Endothelial cell of umbilical vein (primary cell): ENCODE measurements around the gene XXYLT1. TPM values are rescaled to one million over a fixed set of nuclear protein-coding genes. Genes with fewer than 3 reads are reported as not detected.

Experiments used
- BruUV-seq: library from RNA; stranded (reverse); fragments of 400-500 nt; replicated peaks from 2 replicates; lab custom pipeline; 2021; lab: Mats Ljungman, UMichigan
- CTCF ChIA-PET: fragments of 300-600, 350-600 bp; sonication (Branson Sonifier 250); formaldehyde crosslinking; loops from one replicate; lab custom pipeline; 2021; ENCODE audit warnings: antibody characterized with exemption, inconsistent platforms; lab: Charles Lee
- POLR2A ChIA-PET: fragments of 300-600, 350-600 bp; sonication (Branson Sonifier 250); formaldehyde crosslinking; loops from one replicate; lab custom pipeline; 2021; ENCODE audit warnings: antibody characterized with exemption, inconsistent platforms; lab: Charles Lee
- DNase-seq: peaks from one replicate; pipeline ENCODE4 v3.0.0-alpha.2; 2011; ENCODE audit warnings: low read depth, low spot score
- FAIRE-seq: peaks from 2 replicates; lab custom pipeline; 2011; peaks lifted over from hg19 to GRCh38; lab: Jason Lieb, UNC
- H2AFZ ChIP-seq: 2 replicates; pipeline ENCODE4 v1.6.0; 2012; ENCODE audit warnings: low read depth, low read length, control low read depth, inconsistent platforms
- H3K27ac ChIP-seq: 2 replicates; pipeline ENCODE4 v1.5.1; 2011; ENCODE audit warnings: low read depth, mild to moderate bottlenecking, control low read depth, low read length, moderate library complexity; ENCODE audit not compliant: insufficient read depth
- H3K27me3 ChIP-seq, 2 experiments: 2 replicates each; pipeline versions ENCODE4 v1.6.0 to v1.6.1; 2011; ENCODE audit warnings: low read length in 2 of 2, mixed read lengths in 1 of 2; ENCODE audit not compliant: control insufficient read depth in 2 of 2, insufficient read depth in 2 of 2
- H3K36me3 ChIP-seq, 2 experiments: 2 replicates in 1 of 2; 3 replicates in 1 of 2; pipeline ENCODE4 v1.5.1; 2011; ENCODE audit warnings: low read length in 2 of 2, mild to moderate bottlenecking in 1 of 2, moderate library complexity in 1 of 2; ENCODE audit not compliant: control insufficient read depth in 2 of 2, insufficient read depth in 2 of 2; ENCODE audit errors: extremely low read depth in 1 of 2
- H3K4me1 ChIP-seq: 3 replicates; pipeline ENCODE4 v1.5.1; 2011; ENCODE audit warnings: mild to moderate bottlenecking, low read length; ENCODE audit not compliant: control insufficient read depth, insufficient read depth; ENCODE audit errors: extremely low read depth
- H3K4me2 ChIP-seq: 2 replicates; pipeline ENCODE4 v1.6.1; 2011; ENCODE audit warnings: low read length, control low read depth, mixed read lengths; ENCODE audit not compliant: insufficient read depth
- H3K4me3 ChIP-seq, 3 experiments: fragments of 200-600 bp in 1 of 3; sonication (generic), shearing (Covaris generic) in 1 of 3; replicated peaks in 1 of 3; 2 replicates each; pipeline ENCODE4 v1.5.1; 2011 to 2016; ENCODE audit warnings: control low read depth in 3 of 3, low read length in 3 of 3, mild to moderate bottlenecking in 2 of 3, inconsistent platforms in 1 of 3, low read depth in 1 of 3, moderate library complexity in 1 of 3; ENCODE audit not compliant: insufficient read depth in 1 of 3
- H3K79me2 ChIP-seq: 2 replicates; pipeline ENCODE4 v1.6.0; 2012; ENCODE audit warnings: low read length, inconsistent platforms; ENCODE audit not compliant: control insufficient read depth, insufficient read depth
- H3K9ac ChIP-seq: replicated peaks from 2 replicates; pipeline ENCODE3; 2011; ENCODE audit warnings: low read length, control low read depth; ENCODE audit not compliant: insufficient read depth; ENCODE audit errors: extremely low read depth
- H3K9me1 ChIP-seq: replicated peaks from 3 replicates; pipeline ENCODE4 v1.6.0; 2011; ENCODE audit warnings: mild to moderate bottlenecking, low read length; ENCODE audit not compliant: control insufficient read depth, insufficient read depth; ENCODE audit errors: extremely low read depth
- H3K9me3 ChIP-seq: replicated peaks from 2 replicates; pipeline ENCODE4 v1.5.1; 2012; ENCODE audit warnings: low read length, inconsistent platforms; ENCODE audit not compliant: control insufficient read depth, insufficient read depth
- H4K20me1 ChIP-seq: replicated peaks from 2 replicates; pipeline ENCODE3; 2011; ENCODE audit warnings: mild to moderate bottlenecking, low read length; ENCODE audit not compliant: control insufficient read depth, insufficient read depth; ENCODE audit errors: extremely low read depth
- EZH2 ChIP-seq: IDR thresholded peaks from 2 replicates; pipeline ENCODE4 v1.6.1; 2012; ENCODE audit warnings: borderline replicate concordance, low read depth, mild to moderate bottlenecking, moderate library complexity, low read length, inconsistent platforms; ENCODE audit not compliant: severe bottlenecking
- FOS ChIP-seq: IDR thresholded peaks from 2 replicates; pipeline ENCODE4 v1.6.1; 2011; ENCODE audit warnings: mild to moderate bottlenecking, low read length, moderate library complexity, borderline replicate concordance; ENCODE audit not compliant: insufficient read depth
- GATA2 ChIP-seq: IDR thresholded peaks from 2 replicates; pipeline ENCODE4 v1.7.0; 2011; ENCODE audit warnings: low read depth, mild to moderate bottlenecking, moderate library complexity, mixed read lengths, low read length; ENCODE audit not compliant: insufficient read length, insufficient read depth
- JUN ChIP-seq: IDR thresholded peaks from 2 replicates; pipeline ENCODE4 v1.6.1; 2011; ENCODE audit warnings: borderline replicate concordance, low read depth; ENCODE audit not compliant: insufficient read length, insufficient read depth
- POLR2AphosphoS5 ChIP-seq: IDR thresholded peaks from 2 replicates; pipeline ENCODE4 v1.6.1; 2012; ENCODE audit warnings: low read depth, mild to moderate bottlenecking, control low read depth, low read length, moderate library complexity; ENCODE audit not compliant: insufficient read depth
- dilution Hi-C: fragments of 300-500 bp; cut with MboI; formaldehyde crosslinking; loops from one replicate; pipeline ENCODE4 v1.15.0; 2019; ENCODE audit warnings: low sequenced_read_pairs; ENCODE audit not compliant: extremely low pct_ligation_motif_present
- intact Hi-C: fragments of 100-400 bp; cut with micrococcal nuclease; formaldehyde crosslinking; loops from one replicate; pipeline ENCODE4 v1.10.0; 2022
- polyA plus RNA-seq, 4 experiments: library from polyadenylated mRNA; depleted of rRNA in 3 of 4; stranded (reverse) in 3 of 4; unstranded in 1 of 4; fragments of >200 nt; gene quantifications; 2 replicates each; pipeline versions ENCODE4 v1.2.1 to v1.2.3, GENCODE V29; 2011 to 2012; ENCODE audit warnings: missing spikeins in 1 of 4
- total RNA-seq: library from RNA; stranded (reverse); gene quantifications from 2 replicates; pipeline ENCODE4 v1.2.3, GENCODE V29; 2021

XXYLT1 gene
- total and polyA plus RNA-seq, 2 donors (not counting 3 experiments of a cell fraction or from before 2014, with no cell fraction given): 54.4 to 78.1 TPM

- H3K4me2 ChIP-seq: no peak overlapping the region
- no peak overlapping the region for H2AFZ ChIP-seq
- H3K9ac ChIP-seq: no peak overlapping the region
- no peak overlapping the region for H3K4me3 ChIP-seq
- H3K27ac ChIP-seq: no peak overlapping the region
- no peaks in the 10 kb centered on the region for H4K20me1 ChIP-seq
- H3K9me1 ChIP-seq: no peaks in the 10 kb centered on the region
- dilution Hi-C loops: no loop called here
- H3K9me3 ChIP-seq: no peaks in the 10 kb centered on the region
- intact Hi-C loops: no loop called here
- POLR2A ChIA-PET: no interaction called here
- H3K36me3 ChIP-seq: peaks cover 0 to 8% of the 10 kb centered on the region in 2 experiments
- H3K79me2 ChIP-seq: no peaks in the 10 kb centered on the region
- CTCF ChIA-PET: no interaction called here
- TF ChIP-seq JUN (no peak), FOS (no peak), EZH2 (no peak)
- no TSS peak for BruUV-seq
- no peaks in the 10 kb centered on the region for H3K27me3 ChIP-seq
- H3K4me1 ChIP-seq: no peaks in the 10 kb centered on the region
- FAIRE-seq: no peak
- no peak for DNase-seq
These were observed 48.1 kb upstream of the XXYLT1 start for GRCh38 chr3:195319060-195319459.

- intact Hi-C loops (loop anchor here (1.0 to 2.0 kb wide), 2 partner anchors 26 to 36 kb away; no protein-coding TSS in a partner anchor), dilution Hi-C loops (no loop called here)
- H3K9me3 ChIP-seq: no peaks in the 10 kb centered on the region
- peak overlapping the region; percentile 61 for H3K4me2 ChIP-seq
- TF ChIP-seq GATA2: peak; percentile 47
- peak; percentile 17 for TF ChIP-seq FOS
- TF ChIP-seq POLR2AphosphoS5: no peak
- H3K79me2 ChIP-seq: no peaks in the 10 kb centered on the region
- H2AFZ ChIP-seq: no peak overlapping the region
- no peaks in the 10 kb centered on the region for H4K20me1 ChIP-seq
- no peak overlapping the region for H3K9ac ChIP-seq
- DNase-seq (peak; percentile 66), FAIRE-seq (peak; percentile 66)
- BruUV-seq: no TSS peak
- H3K4me3 ChIP-seq: peak overlapping the region in 1 of 3 experiments; percentile 30
- H3K4me1 ChIP-seq: peaks cover 17% of the 10 kb centered on the region
- no peak overlapping the region for H3K27ac ChIP-seq
- ChIA-PET CTCF (interaction anchor here (0.7 to 1.8 kb wide), 11 partner anchors 10 to 672 kb away, joined by 3 to 11 read pairs (median 3); partner anchors contain the start of gene XXYLT1), POLR2A (interaction anchor here (0.6 kb wide), 1 partner anchor 11 kb away, joined by 3 read pairs; no protein-coding TSS in a partner anchor)
- H3K9me1 ChIP-seq: no peaks in the 10 kb centered on the region
- H3K36me3 ChIP-seq: peaks cover 0 to under 1% of the 10 kb centered on the region in 2 experiments
- H3K27me3 ChIP-seq: no peaks in the 10 kb centered on the region
These were observed 41.8 kb upstream of the XXYLT1 start for GRCh38 chr3:195312714-195313113.
